GM18867 (cell line): ENCODE measurements around the gene STC2.
"Not testable (repeated sequence)": the region's sequence is repeated elsewhere in the genome, so short reads cannot be mapped to it uniquely, and the experiment has no call there.

Experiments
- ATAC-seq: cut with Tn5 transposase; IDR thresholded peaks from one replicate; pipeline ENCODE4 v1.9.1; 2021; ENCODE audit warnings: mild to moderate bottlenecking, moderate library complexity; ENCODE audit not compliant: unreplicated experiment

The STC2 gene, protein sequence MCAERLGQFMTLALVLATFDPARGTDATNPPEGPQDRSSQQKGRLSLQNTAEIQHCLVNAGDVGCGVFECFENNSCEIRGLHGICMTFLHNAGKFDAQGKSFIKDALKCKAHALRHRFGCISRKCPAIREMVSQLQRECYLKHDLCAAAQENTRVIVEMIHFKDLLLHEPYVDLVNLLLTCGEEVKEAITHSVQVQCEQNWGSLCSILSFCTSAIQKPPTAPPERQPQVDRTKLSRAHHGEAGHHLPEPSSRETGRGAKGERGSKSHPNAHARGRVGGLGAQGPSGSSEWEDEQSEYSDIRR

GRCh38 chr5:173327948-173328843 is at the start of gene STC2:
STC2 (minus strand) TSS chr5:173328414; CDS start chr5:173328193, 221 bp downstream.
- ATAC-seq: no peak

GRCh38 chr5:173371400-173371799 is 43.2 kb upstream of the STC2 start:
- ATAC-seq: no peak

GRCh38 chr5:173363406-173363805 is 35.2 kb upstream of the STC2 start:
- not testable (repeated sequence) for ATAC-seq

DNA sequence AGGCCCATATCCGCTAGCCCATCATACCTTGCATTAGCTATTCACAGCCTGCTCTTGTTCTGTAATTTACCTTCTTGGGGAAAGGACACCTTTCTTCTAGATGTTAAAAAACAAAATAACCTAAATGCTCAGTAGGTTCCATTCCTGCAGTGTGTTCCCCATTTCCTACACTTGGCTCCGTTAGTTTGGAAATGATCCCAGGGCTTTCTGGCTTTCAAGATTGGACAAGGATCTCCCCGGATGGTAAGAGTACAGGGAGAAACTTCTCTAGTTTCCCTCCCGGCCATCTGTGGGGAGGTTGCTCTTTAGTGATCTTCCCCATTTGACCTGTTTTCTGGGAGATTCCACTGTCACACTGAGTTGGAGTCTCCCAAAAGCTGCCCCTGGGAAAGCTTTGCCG is 27.3 kb upstream of the STC2 start:
- ATAC-seq: no peak

DNA sequence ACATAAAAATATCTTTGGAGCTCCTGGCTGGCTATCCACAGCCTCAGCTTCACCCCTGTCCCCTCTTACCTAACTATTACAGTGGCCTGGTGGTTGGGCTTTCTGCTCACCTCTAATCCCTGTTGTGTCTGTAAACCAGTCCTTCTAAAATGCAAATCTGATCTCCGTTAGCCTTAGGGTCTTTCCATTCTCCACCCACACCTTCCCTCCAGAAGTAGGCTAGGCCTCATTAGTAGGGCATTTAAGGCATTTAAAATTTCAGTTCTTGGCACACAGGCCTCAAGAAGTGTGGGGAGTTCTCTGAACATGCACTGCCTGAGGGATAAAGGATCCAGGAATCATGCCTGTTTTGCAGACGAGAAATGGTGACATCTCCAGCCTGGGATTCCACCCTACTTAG is 26.4 kb upstream of the STC2 start:
- no peak for ATAC-seq

DNA sequence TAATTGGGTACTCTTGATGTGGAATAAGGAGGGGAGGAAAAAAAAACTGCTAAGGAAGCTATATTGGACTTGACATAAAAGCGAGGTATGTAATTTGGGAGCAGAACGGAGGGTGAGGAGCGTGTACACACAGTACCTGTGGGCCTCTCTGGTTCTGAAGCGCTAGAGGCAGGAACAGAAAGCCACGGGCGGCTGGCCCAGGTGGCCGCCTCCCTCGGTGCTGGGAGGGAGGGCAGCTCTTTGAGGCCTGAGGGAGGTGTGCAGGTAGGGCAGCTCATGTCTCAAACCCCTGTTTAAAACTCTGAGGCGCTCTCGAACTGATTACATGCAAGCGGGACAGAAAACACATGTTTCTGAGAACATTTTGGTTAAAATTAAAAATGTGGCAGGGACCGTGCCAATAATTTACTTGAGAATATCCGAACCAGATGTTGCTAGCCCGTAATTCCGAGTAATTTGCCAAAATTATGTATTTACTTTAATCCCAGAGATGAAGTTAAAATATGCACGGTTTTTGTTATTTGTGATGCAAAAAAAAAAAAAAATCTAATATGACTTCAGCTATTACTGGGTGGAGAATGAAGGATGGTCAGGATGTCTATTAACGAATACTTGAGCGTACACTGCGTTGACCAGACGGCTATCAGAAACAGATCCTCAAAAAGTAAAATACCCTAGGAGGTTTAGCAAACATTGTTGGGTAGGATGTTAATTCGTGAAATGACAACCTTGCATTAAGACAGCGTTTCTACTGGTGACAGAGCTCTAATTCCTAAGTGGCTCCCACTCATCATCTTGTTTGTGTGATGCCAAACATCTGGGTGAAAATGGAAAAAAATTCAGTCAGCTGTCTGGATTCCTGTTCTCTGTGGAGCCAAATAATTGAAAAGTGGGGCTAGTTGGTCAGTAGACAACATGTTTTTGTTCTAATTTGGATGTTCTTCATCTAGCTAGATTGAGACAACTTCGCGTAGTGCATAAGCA is 24.4 kb upstream of the STC2 start:
- no peak for ATAC-seq

DNA sequence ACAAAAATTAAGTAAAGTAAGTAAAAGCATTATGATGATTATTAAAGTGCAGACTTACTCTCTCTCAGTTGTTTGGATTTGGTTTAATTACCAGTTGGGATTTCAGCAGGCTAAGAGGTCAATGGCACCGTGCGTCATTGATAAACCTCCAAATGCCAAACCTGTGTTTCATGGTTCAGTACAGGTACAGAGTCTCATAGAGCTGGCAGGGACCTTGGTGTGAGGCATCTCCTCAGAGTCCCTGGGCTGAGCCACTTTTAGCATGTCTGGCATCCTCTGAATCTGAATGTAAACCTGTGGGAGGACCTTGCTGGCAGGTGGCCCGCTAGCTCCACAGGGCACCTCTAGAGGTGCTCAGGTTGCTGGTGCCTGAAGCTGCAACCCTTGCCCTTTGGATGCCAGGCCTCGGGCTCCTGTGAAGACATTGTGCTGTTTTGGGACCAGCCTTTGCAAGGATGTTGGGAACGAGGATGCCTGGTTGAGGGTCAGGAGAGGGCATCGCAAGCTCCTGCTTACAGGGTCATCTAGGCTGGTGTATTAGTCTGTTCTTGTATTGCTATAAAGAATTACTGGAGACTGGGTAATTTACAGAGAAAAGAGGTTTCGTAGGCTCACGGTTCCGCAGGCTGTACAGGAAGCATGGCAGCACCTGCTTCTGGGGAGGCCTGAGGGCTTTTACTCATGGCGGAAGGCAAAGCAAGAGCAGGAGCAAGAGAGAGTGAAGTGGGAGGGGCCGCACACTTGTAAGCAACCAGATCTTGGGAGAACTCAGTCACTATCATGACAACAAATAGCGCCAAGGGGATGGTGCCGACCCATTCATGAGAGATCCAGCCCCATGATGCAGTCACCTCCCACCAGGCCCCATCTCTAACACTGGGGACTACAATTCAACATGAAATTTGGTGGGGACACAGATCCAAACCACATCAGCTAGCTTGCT is 14.9 kb upstream of the STC2 start:
- ATAC-seq: no peak

DNA sequence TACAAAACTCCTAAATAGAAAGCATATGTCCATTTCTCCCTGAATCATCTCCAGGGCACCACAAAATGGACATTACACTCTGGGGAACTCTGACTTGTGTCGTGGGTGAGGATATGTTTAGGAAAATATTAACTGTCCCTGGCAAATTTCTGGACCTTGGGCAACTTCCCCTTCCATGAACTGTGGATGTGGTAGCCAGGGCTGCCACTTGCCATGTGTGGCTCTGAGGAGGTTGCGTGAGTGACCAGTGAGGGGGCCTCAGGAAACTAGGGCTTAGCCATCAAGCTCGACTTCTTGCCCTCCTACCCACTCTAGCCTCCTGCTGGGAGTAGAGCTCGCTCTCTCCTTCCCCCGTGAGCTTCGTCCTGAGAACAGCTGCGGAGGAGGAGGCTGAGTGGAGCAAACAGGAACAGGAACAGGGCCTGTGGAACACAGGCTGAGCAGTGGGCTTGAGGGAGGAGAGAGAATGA is 13.8 kb upstream of the STC2 start:
- ATAC-seq: no peak

GRCh38 chr5:173340984-173341383 is 12.8 kb upstream of the STC2 start:
- ATAC-seq: no peak

- ATAC-seq: no peak
Measured at GRCh38 chr5:173340451-173340850, 12.2 kb upstream of the STC2 start.

GRCh38 chr5:173339286-173339685 is 11.1 kb upstream of the STC2 start:
- ATAC-seq: no peak

DNA sequence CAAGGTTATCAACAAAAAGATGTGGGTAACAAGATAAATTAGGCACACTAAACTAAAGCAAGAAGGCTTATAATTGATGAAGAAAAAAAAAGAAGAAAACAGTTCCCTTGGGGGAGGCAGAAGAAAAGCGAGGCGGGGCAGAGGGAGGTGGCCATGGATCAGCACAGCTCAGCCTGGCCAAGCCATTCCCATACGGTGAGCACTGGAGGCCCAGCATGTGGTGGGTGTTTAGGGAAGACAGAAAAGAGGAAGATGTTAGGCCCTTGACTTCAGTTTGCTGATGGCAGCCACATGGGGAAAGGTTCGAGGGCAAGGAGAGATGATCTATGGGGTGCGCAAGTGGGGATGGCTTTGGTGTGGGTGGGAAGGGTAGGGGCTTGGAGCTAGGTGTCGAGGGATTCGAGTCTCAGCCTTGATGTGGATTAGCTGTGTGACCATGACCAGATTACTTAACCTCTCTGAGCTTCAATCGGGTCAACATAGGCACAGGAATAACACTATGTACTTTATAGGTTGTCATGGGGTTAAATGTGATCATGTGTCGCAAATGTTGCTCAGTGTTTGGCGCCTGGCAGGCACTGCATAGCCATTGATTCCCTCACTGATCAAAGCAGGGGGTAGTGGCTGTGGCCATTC is 10.3 kb upstream of the STC2 start:
- ATAC-seq: no peak

DNA sequence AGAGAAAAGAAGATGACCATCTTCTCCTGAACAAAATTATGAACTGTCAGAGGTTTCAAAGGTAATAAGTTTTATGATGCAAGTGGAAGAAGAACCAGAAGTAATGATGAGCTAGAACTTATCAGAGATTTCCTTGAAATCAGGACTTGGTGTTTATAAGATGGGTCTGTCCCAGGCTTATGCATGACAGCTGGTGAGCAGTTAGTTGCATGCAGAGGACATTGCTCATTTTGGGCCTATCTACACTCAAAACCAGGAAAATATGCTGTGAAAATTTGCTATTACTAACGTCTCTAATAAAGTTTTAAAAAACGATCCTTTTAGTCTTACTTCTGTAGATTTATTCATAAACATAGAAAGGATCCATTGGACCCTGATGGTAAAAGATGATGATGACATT is 6.6 kb upstream of the STC2 start:
- ATAC-seq: no peak

- ATAC-seq: no peak
Measured at GRCh38 chr5:173333925-173334661, 5.9 kb upstream of the STC2 start.

- peak; percentile 89 for ATAC-seq
Measured at GRCh38 chr5:173331956-173332479, 3.8 kb upstream of the STC2 start.

- ATAC-seq: no peak
Measured at GRCh38 chr5:173331287-173331686, 3.1 kb upstream of the STC2 start.

- no peak for ATAC-seq
Measured at GRCh38 chr5:173330338-173331206, 2.4 kb upstream of the STC2 start.
